ENCODE measurements around the gene GPRC6A. TPM values are rescaled to one million over a fixed set of nuclear protein-coding genes. Genes with fewer than 3 reads are reported as not detected.

Gene GPRC6A
- total RNA-seq, 1 experiment from 2014 or later, result not detected

GRCh38 chr6:116761779-116762178, 67.1 kb downstream of the GPRC6A start:
- no peak overlapping the region for H3K4me3 Mint-ChIP-seq
- WGBS (ENCODE audit: extremely low coverage, insufficient read length, low lambda C conversion rate), result no CpG with 5 or more reads among the region's 4 CpGs
- H3K27ac ChIP-seq (ENCODE audit: insufficient read length, low read depth, low read length), result no peak overlapping the region

More at GRCh38 chr6:116761779-116762178, 67.1 kb downstream of the GPRC6A start:
- no peak overlapping the region for H3K23ac ChIP-seq (ENCODE audit: insufficient read length, low read depth, low read length)
- peaks cover 14 to 17% of the 10 kb centered on the region in 2 experiments for H3K4me1 Mint-ChIP-seq
- no peak overlapping the region for H2BK12ac ChIP-seq (ENCODE audit: insufficient read length, low read depth, low read length)
- no peaks in the 10 kb centered on the region for H3K9me3 ChIP-seq (ENCODE audit: control insufficient read depth, low read depth, low read length)
- TF ChIP-seq CTCF (conservative IDR thresholded peaks at IDR 0.05), result no peak
- H2AFZ ChIP-seq (ENCODE audit: low read length), result no peak overlapping the region
- DNase-seq, result no peak
- no peaks in the 10 kb centered on the region for H3K4me1 ChIP-seq (ENCODE audit: insufficient read depth, low read length)
- H3K79me2 ChIP-seq (ENCODE audit: insufficient read depth, low read length), result no peaks in the 10 kb centered on the region
- no peaks in the 10 kb centered on the region for H4K20me1 ChIP-seq (ENCODE audit: control insufficient read depth, insufficient read depth, insufficient read length)
- H3K4me2 ChIP-seq (ENCODE audit: insufficient read depth, insufficient read length, low read length), result no peak overlapping the region
- no peak overlapping the region for H4K5ac ChIP-seq (ENCODE audit: insufficient read length, low read depth, low read length)
- H3K9me3 Mint-ChIP-seq, result no peaks in the 10 kb centered on the region; a peak in 1 of 5 replicates
- H3K56ac ChIP-seq (ENCODE audit: insufficient read length, low read depth, low read length), result no peak overlapping the region
- no peak overlapping the region for H2BK5ac ChIP-seq (ENCODE audit: insufficient read length, low read length)
- H2BK20ac ChIP-seq (ENCODE audit: low read depth, low read length, poor library complexity, severe bottlenecking), result no peak overlapping the region
- H3K79me1 ChIP-seq (ENCODE audit: insufficient read depth, low read depth, low read length, poor library complexity, severe bottlenecking), result no peaks in the 10 kb centered on the region
- H3K14ac ChIP-seq (ENCODE audit: insufficient read depth, low read length), result no peak overlapping the region
- H2AK5ac ChIP-seq (ENCODE audit: insufficient read length, low read length), result no peak overlapping the region
- H3K4ac ChIP-seq (ENCODE audit: low read depth, low read length), result no peak overlapping the region
- H3K36me3 Mint-ChIP-seq (ENCODE audit: insufficient read depth in 1 of 3, low read depth in 3 of 3), result no peaks in the 10 kb centered on the region; a peak in 2 of 7 replicates
- H3K27me3 ChIP-seq (ENCODE audit: insufficient read depth, low read length), result peaks cover 14% of the 10 kb centered on the region; the same call in 1 of the 2 replicates
- no peak overlapping the region for H3K9ac ChIP-seq (ENCODE audit: extremely low read depth, insufficient read length, low read length)
- H3K18ac ChIP-seq (ENCODE audit: insufficient read length, low read depth, low read length), result no peak overlapping the region
- H4K8ac ChIP-seq (replicated peaks; ENCODE audit: insufficient read length, low read depth, low read length), result no peak overlapping the region
- H3K23me2 ChIP-seq (ENCODE audit: insufficient read length, low read depth, low read length, poor library complexity, severe bottlenecking), result peaks cover 12% of the 10 kb centered on the region
- no peak overlapping the region for H2BK15ac ChIP-seq (ENCODE audit: low read depth, low read length)
- no peak overlapping the region for H3T11ph ChIP-seq (ENCODE audit: low read length)
- peaks cover 31% of the 10 kb centered on the region for H3K27me3 Mint-ChIP-seq (ENCODE audit: low read depth)
- H4K91ac ChIP-seq (ENCODE audit: insufficient read length, low read depth, low read length), result no peak overlapping the region
- H3K27ac Mint-ChIP-seq, result no peak overlapping the region
- no peak overlapping the region for H2BK120ac ChIP-seq (ENCODE audit: low read depth, low read length, poor library complexity, severe bottlenecking)

Measured in H9 (cell line).